Measurements from ENCODE around the gene KLHL6.

GRCh38 chr3:183485585-183485984, 69.9 kb downstream of the KLHL6 start:
- TF ChIP-seq CTCF (IDR thresholded peaks at IDR 0.05), result no peak
- TF ChIP-seq EP300 (IDR thresholded peaks at IDR 0.05; ENCODE audit: low read depth), result no peak
- no peak for TF ChIP-seq POLR2A (IDR thresholded peaks at IDR 0.05)
- TF ChIP-seq POLR2AphosphoS5 (IDR thresholded peaks at IDR 0.05), result no peak
